ENCODE results near the gene ANKS3.

- no peak for TF ChIP-seq CTCF (IDR thresholded peaks at IDR 0.05)
- no peak for TF ChIP-seq POLR2A (IDR thresholded peaks at IDR 0.05)
Measured at GRCh38 chr16:4750896-4751295, 16.8 kb upstream of the ANKS3 start.

Measured in right lobe of liver (tissue), 4 donors.